A549 (cell line): Measurements from ENCODE around the gene ZKSCAN1. TPM values are rescaled to one million over a fixed set of nuclear protein-coding genes. Genes with fewer than 3 reads are reported as not detected.
A peak's percentile ranks its signal among the peaks of the same experiment; 100 is the strongest.

Source experiments
- ATAC-seq, 2 experiments: fragments of 200-7000 bp in 1 of 2; fragments of >200 bp in 1 of 2; cut with Nextera tagmentation in 1 of 2; cut with Tn5 transposase in 1 of 2; 3 replicates each; pipeline versions ENCODE4 v1.8.0 to v1.9.1; 2018 to 2020; ENCODE audit warnings: mild to moderate bottlenecking in 1 of 2, moderate library complexity in 1 of 2
- CTCF ChIA-PET: fragments of 300-600 bp; sonication (Branson Sonifier 250); formaldehyde crosslinking; extraction: SDS; loops from one replicate; lab custom pipeline; 2021; ENCODE audit warnings: antibody characterized with exemption, inconsistent platforms; lab: Yijun Ruan, JAX
- POLR2A ChIA-PET: fragments of 350-600 bp; formaldehyde crosslinking; extraction: SDS; loops from one replicate; lab custom pipeline; 2021; ENCODE audit warnings: antibody characterized with exemption, inconsistent platforms; lab: Yijun Ruan, JAX
- DNase-seq, 2 experiments: peaks; one replicate each; pipeline versions ENCODE4 v3.0.0 to v3.0.0-alpha.2; 2011 to 2016; ENCODE audit warnings: low read depth in 1 of 2, low spot score in 1 of 2
- FAIRE-seq: peaks from 2 replicates; lab custom pipeline; 2011; peaks lifted over from hg19 to GRCh38; lab: Jason Lieb, UNC
- H3K27ac ChIP-seq, 2 experiments: fragments of >200 bp; sonication (Bioruptor Twin); formaldehyde crosslinking; 3 replicates each; pipeline ENCODE4 v1.5.1; 2016 to 2017
- H3K4me1 ChIP-seq: fragments of >200 bp; sonication (Bioruptor Twin); formaldehyde crosslinking; 3 replicates; pipeline ENCODE4 v1.6.1; 2016
- H3K4me2 ChIP-seq: fragments of >200 bp; sonication (Bioruptor Twin); formaldehyde crosslinking; 3 replicates; pipeline ENCODE4 v1.6.1; 2016
- H3K4me3 ChIP-seq: fragments of >200 bp; sonication (Bioruptor Twin); formaldehyde crosslinking; 3 replicates; pipeline ENCODE4 v1.5.1; 2016
- H3K9me3 ChIP-seq: fragments of >200 bp; sonication (Bioruptor Twin); formaldehyde crosslinking; 3 replicates; pipeline ENCODE4 v1.6.1; 2016
- EHF ChIP-seq: fragments of 250-450 bp; sonication (Bioruptor Pico); IDR thresholded peaks from 2 replicates; pipeline ENCODE4 v1.5.0; 2020; ENCODE audit warnings: mild to moderate bottlenecking
- GATA3 ChIP-seq: IDR thresholded peaks from 2 replicates; pipeline ENCODE4 v1.6.1; 2012; ENCODE audit warnings: borderline replicate concordance
- HDAC2 ChIP-seq: fragments of 200-600 bp; sonication (generic); IDR thresholded peaks from 2 replicates; pipeline ENCODE4 v1.6.1; 2016
- HMGXB4 ChIP-seq: fragments of 250-450 bp; sonication (Bioruptor Pico); IDR thresholded peaks from 2 replicates; pipeline ENCODE4 v1.5.0; 2021; ENCODE audit warnings: mild to moderate bottlenecking, moderate library complexity, borderline replicate concordance
- HOXB13 ChIP-seq: fragments of 250-450 bp; sonication (Bioruptor Pico); IDR thresholded peaks from 2 replicates; pipeline ENCODE4 v1.5.0; 2020; ENCODE audit warnings: low read depth, mild to moderate bottlenecking, moderate library complexity
- JUNB ChIP-seq: fragments of >200 bp; sonication (Bioruptor Twin); formaldehyde crosslinking; IDR thresholded peaks from 2 replicates; pipeline ENCODE4 v1.6.1; 2016
- KDM1A ChIP-seq: fragments of 200-600 bp; sonication (generic); IDR thresholded peaks from 2 replicates; pipeline ENCODE4 v1.6.1; 2016; ENCODE audit warnings: low read depth, mild to moderate bottlenecking
- KDM5A ChIP-seq: fragments of 200-600 bp; sonication (generic); IDR thresholded peaks from 2 replicates; pipeline ENCODE4 v1.6.1; 2016; ENCODE audit warnings: antibody characterized with exemption, mild to moderate bottlenecking
- MAFK ChIP-seq: fragments of 450-650 bp; IDR thresholded peaks from 2 replicates; pipeline ENCODE4 v1.6.1; 2014; ENCODE audit not compliant: partially characterized antibody
- PBX3 ChIP-seq: IDR thresholded peaks from 2 replicates; pipeline ENCODE4 v1.6.1; 2012
- POLR2A ChIP-seq: IDR thresholded peaks from 2 replicates; pipeline ENCODE4 v1.6.1; 2012; ENCODE audit warnings: mild to moderate bottlenecking, low read length
- POLR2AphosphoS2 ChIP-seq: conservative IDR thresholded peaks from 2 replicates; pipeline ENCODE4 v1.6.1; 2012; ENCODE audit warnings: low read length, improper control_type of control experiment, inconsistent platforms
- RAD21 ChIP-seq, 2 experiments: fragments of >200 bp in 1 of 2; sonication (Bioruptor Twin) in 1 of 2; formaldehyde crosslinking in 1 of 2; IDR thresholded peaks in 1 of 2; conservative IDR thresholded peaks in 1 of 2; 2 replicates in 1 of 2; 3 replicates in 1 of 2; pipeline ENCODE4 v1.6.1; 2012 to 2018; ENCODE audit warnings: inconsistent platforms in 1 of 2
- REST ChIP-seq: fragments of 200-600 bp; sonication (generic); IDR thresholded peaks from 2 replicates; pipeline ENCODE4 v1.6.1; 2016; ENCODE audit warnings: antibody characterized with exemption, mild to moderate bottlenecking, moderate library complexity
- RFX5 ChIP-seq: fragments of 450-650 bp; IDR thresholded peaks from 2 replicates; pipeline ENCODE4 v1.7.1; 2014; ENCODE audit warnings: antibody characterized with exemption, mild to moderate bottlenecking, moderate library complexity
- RNF2 ChIP-seq: fragments of 200-600 bp; sonication (generic); IDR thresholded peaks from 2 replicates; pipeline ENCODE4 v1.6.1; 2016; ENCODE audit warnings: low read depth, mild to moderate bottlenecking, antibody characterized with exemption, moderate library complexity, borderline replicate concordance
- TFCP2L1 ChIP-seq: fragments of 250-450 bp; sonication (Bioruptor Pico); IDR thresholded peaks from 2 replicates; pipeline ENCODE4 v1.5.0; 2021; ENCODE audit warnings: mild to moderate bottlenecking
- TP53 ChIP-seq: fragments of 250-450 bp; sonication (Bioruptor Pico); IDR thresholded peaks from 2 replicates; pipeline ENCODE4 v1.5.0; 2021; ENCODE audit warnings: mild to moderate bottlenecking, moderate library complexity
- WGBS: methylation state at CpG from one replicate; pipeline ENCODE4 v1.1.6; 2017; ENCODE audit errors: missing lambda C conversion rate; 5-methylcytosine and 5-hydroxymethylcytosine counted together
- polyA plus RNA-seq, 4 experiments: library from polyadenylated mRNA; depleted of rRNA in 3 of 4; stranded (reverse); fragments of >200 nt; fragmentation: RNase III in 1 of 4; extraction: RNeasy Plus Mini Kit Qiagen cat#74134 plus additional on column Dnase treatment in 1 of 4; gene quantifications; 2 replicates in 3 of 4; 3 replicates in 1 of 4; pipeline ENCODE4 v1.2.3, GENCODE V29; 2011 to 2017

ZKSCAN1 gene
- polyA plus RNA-seq, 2 of the 4 experiments (the other 2 are of a cell fraction) = 11.4 to 23.9 TPM

GRCh38 chr7:100072462-100072861, 57.1 kb downstream of the ZKSCAN1 start:
- ChIA-PET POLR2A (interaction anchor here (1.9 kb wide), 1 partner anchor 28 kb away, joined by 5 read pairs; the partner anchor contains the start of genes AP4M1 and MCM7), CTCF (interaction anchor here (0.9 to 1.1 kb wide), 4 partner anchors 8 to 95 kb away, joined by 3 to 4 read pairs (median 3); no protein-coding TSS in a partner anchor)

GRCh38 chr7:100074841-100075240, 59.4 kb downstream of the ZKSCAN1 start:
- ATAC-seq = no peak
- no peak overlapping the region for H3K4me2 ChIP-seq
- H3K9me3 ChIP-seq = peaks cover 89% of the 10 kb centered on the region
- CTCF ChIA-PET = interaction anchor here (0.5 to 1.7 kb wide), 4 partner anchors 25 to 538 kb away, joined by 3 to 4 read pairs (median 4); no protein-coding TSS in a partner anchor
- 97% methylated on average over 7 of the region's 7 CpGs for WGBS
- H3K4me1 ChIP-seq = peaks cover under 1% of the 10 kb centered on the region; the same call in 1 of the 3 replicates
- POLR2A ChIA-PET = no interaction called here
- no peak for TF ChIP-seq HMGXB4
- peak; percentile 92 for TF ChIP-seq MAFK
- no peak for DNase-seq
- H3K27ac ChIP-seq = no peak overlapping the region
- H3K4me3 ChIP-seq = no peak overlapping the region
- FAIRE-seq = no peak

More at GRCh38 chr7:100072462-100072861, 57.1 kb downstream of the ZKSCAN1 start:
- FAIRE-seq = no peak
- Histone ChIP-seq H3K27ac (no peak overlapping the region), H3K4me2 (no peak overlapping the region), H3K4me3 (no peak overlapping the region), H3K9me3 (peaks cover 100% of the 10 kb centered on the region), H3K4me1 (no peaks in the 10 kb centered on the region)
- ATAC-seq = no peak
- WGBS = 94% methylated on average over 10 of the region's 10 CpGs
- TF ChIP-seq TFCP2L1 (CRISPR knock-in tag) (no peak), GATA3 (no peak), REST (no peak), HOXB13 (CRISPR knock-in tag) (no peak), PBX3 (no peak), HDAC2 (no peak), KDM1A (no peak), EHF (CRISPR knock-in tag) (no peak), RFX5 (no peak), JUNB (no peak), TP53 (no peak)
- no peak for DNase-seq

GRCh38 chr7:100075418-100075817, 60.0 kb downstream of the ZKSCAN1 start:
- ATAC-seq = no peak
- no peak overlapping the region for H3K4me3 ChIP-seq
- ChIA-PET CTCF (interaction anchor here (0.5 to 1.2 kb wide), 5 partner anchors 12 to 552 kb away, joined by 3 to 4 read pairs (median 3); no protein-coding TSS in a partner anchor), POLR2A (no interaction called here)
- H3K4me2 ChIP-seq = no peak overlapping the region
- 94% methylated on average over 6 of the region's 6 CpGs for WGBS
- peaks cover 6% of the 10 kb centered on the region; the same call in 1 of the 3 replicates for H3K4me1 ChIP-seq
- DNase-seq = no peak
- peaks cover 83% of the 10 kb centered on the region for H3K9me3 ChIP-seq
- TF ChIP-seq RAD21 (conservative IDR thresholded peaks at IDR 0.05 in 1 of 2, IDR thresholded peaks at IDR 0.05 in 1 of 2) = no peak
- no peak for TF ChIP-seq KDM5A
- TF ChIP-seq POLR2AphosphoS2 = no peak
- TF ChIP-seq TFCP2L1 (CRISPR knock-in tag) = no peak
- TF ChIP-seq POLR2A = no peak
- TF ChIP-seq TP53 = no peak
- no peak for TF ChIP-seq RFX5
- no peak for TF ChIP-seq RNF2
- no peak for TF ChIP-seq HOXB13 (CRISPR knock-in tag)
- TF ChIP-seq, all 56 proteins: peak for 0
- no peak overlapping the region for H3K27ac ChIP-seq
- FAIRE-seq = no peak
